HepG2 (cell line): Measurements from ENCODE around the gene MAP1LC3B. TPM values are rescaled to one million over a fixed set of nuclear protein-coding genes. Genes with fewer than 3 reads are reported as not detected.

ENCODE experiments used
- CEBPG ChIP-seq: IDR thresholded peaks from 2 replicates; pipeline ENCODE4 v1.6.1; 2016
- FOXK1 ChIP-seq: sonication (generic); formaldehyde crosslinking; IDR thresholded peaks from 2 replicates; pipeline ENCODE4 v1.4.0; 2020; ENCODE audit warnings: low read depth, missing genetic modification reagents, borderline replicate concordance
- HCFC1 ChIP-seq: fragments of 150-350 bp; IDR thresholded peaks from 2 replicates; pipeline ENCODE4 v1.6.1; 2014; ENCODE audit warnings: low read depth, low read length
- SNAPC2 ChIP-seq: sonication (generic); formaldehyde crosslinking; IDR thresholded peaks from 2 replicates; pipeline ENCODE4 v1.8.1; 2022; ENCODE audit warnings: mild to moderate bottlenecking, missing genetic modification reagents
- SP5 ChIP-seq: IDR thresholded peaks from 2 replicates; pipeline ENCODE4 v1.6.1; 2016; ENCODE audit warnings: low read depth, borderline replicate concordance
- ZFP82 ChIP-seq: sonication (generic); formaldehyde crosslinking; IDR thresholded peaks from 2 replicates; pipeline ENCODE4 v1.5.1; 2020; ENCODE audit warnings: mild to moderate bottlenecking, missing genetic modification reagents, borderline replicate concordance
- ZNF24 ChIP-seq: fragments of 450-650 bp; IDR thresholded peaks from 2 replicates; pipeline ENCODE4 v1.6.1; 2017; ENCODE audit warnings: antibody characterized with exemption, mild to moderate bottlenecking
- ZNF441 ChIP-seq: sonication (generic); formaldehyde crosslinking; IDR thresholded peaks from 2 replicates; pipeline ENCODE4 v1.7.0; 2021; ENCODE audit warnings: missing genetic modification reagents, borderline replicate concordance
- ZNF576 ChIP-seq: sonication (generic); formaldehyde crosslinking; IDR thresholded peaks from 2 replicates; pipeline ENCODE4 v1.4.0; 2020; ENCODE audit warnings: mild to moderate bottlenecking, missing genetic modification reagents
- ZNF713 ChIP-seq: sonication (generic); formaldehyde crosslinking; IDR thresholded peaks from 2 replicates; pipeline ENCODE4 v1.4.0; 2020; ENCODE audit warnings: mild to moderate bottlenecking, missing genetic modification reagents
- polyA plus RNA-seq, 8 experiments: library from polyadenylated mRNA; depleted of rRNA in 3 of 8; stranded (reverse) in 7 of 8; unstranded in 1 of 8; fragments of >200 nt; fragmentation: Illumina TruSeq in 4 of 8; extraction: Trizol in 4 of 8; gene quantifications; 2 replicates each; pipeline versions ENCODE4 v1.2.1 to v1.2.3, GENCODE V29; 2011 to 2016; ENCODE audit warnings: low read depth in 4 of 8, missing spikeins in 1 of 8, mixed read lengths in 1 of 8; ENCODE audit not compliant: insufficient read depth in 1 of 8
- total RNA-seq, 5 experiments: library from RNA; depleted of rRNA; stranded (reverse); fragments of >200 nt; fragmentation: Illumina TruSeq; extraction: Trizol; gene quantifications; 2 replicates each; pipeline ENCODE4 v1.2.3, GENCODE V29; 2016; ENCODE audit warnings: low read depth in 1 of 5
- TF ChIP-seq, protein P1 (sequence below): sonication (generic); formaldehyde crosslinking; IDR thresholded peaks from 2 replicates; pipeline ENCODE4 v1.4.0; 2020; ENCODE audit warnings: missing genetic modification reagents, borderline replicate concordance
- TF ChIP-seq, protein P2 (sequence below): sonication (generic); formaldehyde crosslinking; IDR thresholded peaks from 2 replicates; pipeline ENCODE4 v1.9.0; 2021; ENCODE audit warnings: missing genetic modification reagents, mild to moderate bottlenecking, borderline replicate concordance
- TF ChIP-seq, protein P3 (sequence below): sonication (generic); formaldehyde crosslinking; IDR thresholded peaks from 2 replicates; pipeline ENCODE4 v1.4.0; 2020; ENCODE audit warnings: mild to moderate bottlenecking, missing genetic modification reagents

The MAP1LC3B gene
- total and polyA plus RNA-seq, 2 of the 13 experiments (the other 11 are each of a cell fraction or from before 2014, with no cell fraction given), result 15.7 to 37.4 TPM

DNA sequence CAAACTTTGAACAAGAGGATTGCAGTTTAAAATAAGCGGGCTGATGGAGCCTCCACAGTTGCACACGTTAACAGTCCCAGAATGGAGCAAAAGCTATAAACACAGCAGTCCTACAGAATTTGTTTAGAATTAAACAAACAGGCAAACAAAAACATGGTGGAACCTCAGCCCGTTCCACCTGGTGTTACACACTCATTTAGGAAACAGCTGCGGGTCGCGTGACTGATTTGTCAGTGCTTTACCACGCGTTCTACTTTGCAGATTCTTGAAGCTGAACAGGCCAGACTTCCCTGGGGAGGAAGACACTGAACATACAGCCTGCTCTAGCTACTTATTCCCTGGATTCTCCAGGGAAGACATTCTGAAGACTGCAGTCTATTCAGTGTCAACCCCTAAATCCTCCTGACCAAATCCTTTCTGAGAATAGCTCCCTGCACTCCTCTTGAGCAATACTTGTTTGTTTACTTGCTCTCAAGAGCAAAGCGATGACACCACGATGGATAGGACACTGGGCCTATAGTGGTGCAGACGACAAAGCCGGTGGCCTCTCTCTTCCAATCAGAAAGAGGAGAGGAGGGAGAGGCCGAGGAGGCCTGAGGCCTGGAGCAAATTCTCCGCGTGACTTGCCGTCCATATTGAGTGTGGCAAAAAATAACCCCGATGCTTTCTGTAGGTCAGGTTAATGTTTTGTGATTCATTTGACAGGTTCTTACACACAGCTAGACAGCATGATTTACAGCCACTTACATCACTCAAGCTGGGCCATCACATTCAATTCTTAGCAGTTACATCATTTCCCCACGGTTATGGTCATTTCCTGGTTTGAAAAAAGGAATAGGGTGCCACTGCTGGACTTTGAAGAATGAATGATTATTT lies 4.0 kb upstream of the MAP1LC3B start (continued):
- TF ChIP-seq, protein P1, sequence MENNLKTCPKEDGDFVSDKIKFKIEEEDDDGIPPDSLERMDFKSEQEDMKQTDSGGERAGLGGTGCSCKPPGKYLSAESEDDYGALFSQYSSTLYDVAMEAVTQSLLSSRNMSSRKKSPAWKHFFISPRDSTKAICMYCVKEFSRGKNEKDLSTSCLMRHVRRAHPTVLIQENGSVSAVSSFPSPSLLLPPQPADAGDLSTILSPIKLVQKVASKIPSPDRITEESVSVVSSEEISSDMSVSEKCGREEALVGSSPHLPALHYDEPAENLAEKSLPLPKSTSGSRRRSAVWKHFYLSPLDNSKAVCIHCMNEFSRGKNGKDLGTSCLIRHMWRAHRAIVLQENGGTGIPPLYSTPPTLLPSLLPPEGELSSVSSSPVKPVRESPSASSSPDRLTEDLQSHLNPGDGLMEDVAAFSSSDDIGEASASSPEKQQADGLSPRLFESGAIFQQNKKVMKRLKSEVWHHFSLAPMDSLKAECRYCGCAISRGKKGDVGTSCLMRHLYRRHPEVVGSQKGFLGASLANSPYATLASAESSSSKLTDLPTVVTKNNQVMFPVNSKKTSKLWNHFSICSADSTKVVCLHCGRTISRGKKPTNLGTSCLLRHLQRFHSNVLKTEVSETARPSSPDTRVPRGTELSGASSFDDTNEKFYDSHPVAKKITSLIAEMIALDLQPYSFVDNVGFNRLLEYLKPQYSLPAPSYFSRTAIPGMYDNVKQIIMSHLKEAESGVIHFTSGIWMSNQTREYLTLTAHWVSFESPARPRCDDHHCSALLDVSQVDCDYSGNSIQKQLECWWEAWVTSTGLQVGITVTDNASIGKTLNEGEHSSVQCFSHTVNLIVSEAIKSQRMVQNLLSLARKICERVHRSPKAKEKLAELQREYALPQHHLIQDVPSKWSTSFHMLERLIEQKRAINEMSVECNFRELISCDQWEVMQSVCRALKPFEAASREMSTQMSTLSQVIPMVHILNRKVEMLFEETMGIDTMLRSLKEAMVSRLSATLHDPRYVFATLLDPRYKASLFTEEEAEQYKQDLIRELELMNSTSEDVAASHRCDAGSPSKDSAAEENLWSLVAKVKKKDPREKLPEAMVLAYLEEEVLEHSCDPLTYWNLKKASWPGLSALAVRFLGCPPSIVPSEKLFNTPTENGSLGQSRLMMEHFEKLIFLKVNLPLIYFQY, result peak; percentile 69
- TF ChIP-seq ZNF24 (no peak), CEBPG (CRISPR knock-in tag) (peak; percentile 97), FOXK1 (peak; percentile 100), ZNF441 (CRISPR knock-in tag) (no peak), ZNF576 (CRISPR knock-in tag) (no peak), SNAPC2 (peak; percentile 91; the same call in 1 of the 2 replicates), ZNF713 (no peak), HCFC1 (peak; percentile 90), SP5 (CRISPR knock-in tag) (peak; percentile 81), ZFP82 (CRISPR knock-in tag) (no peak)
- TF ChIP-seq, protein P2, sequence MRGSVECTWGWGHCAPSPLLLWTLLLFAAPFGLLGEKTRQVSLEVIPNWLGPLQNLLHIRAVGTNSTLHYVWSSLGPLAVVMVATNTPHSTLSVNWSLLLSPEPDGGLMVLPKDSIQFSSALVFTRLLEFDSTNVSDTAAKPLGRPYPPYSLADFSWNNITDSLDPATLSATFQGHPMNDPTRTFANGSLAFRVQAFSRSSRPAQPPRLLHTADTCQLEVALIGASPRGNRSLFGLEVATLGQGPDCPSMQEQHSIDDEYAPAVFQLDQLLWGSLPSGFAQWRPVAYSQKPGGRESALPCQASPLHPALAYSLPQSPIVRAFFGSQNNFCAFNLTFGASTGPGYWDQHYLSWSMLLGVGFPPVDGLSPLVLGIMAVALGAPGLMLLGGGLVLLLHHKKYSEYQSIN (CRISPR knock-in tag), result no peak
- TF ChIP-seq, protein P3, sequence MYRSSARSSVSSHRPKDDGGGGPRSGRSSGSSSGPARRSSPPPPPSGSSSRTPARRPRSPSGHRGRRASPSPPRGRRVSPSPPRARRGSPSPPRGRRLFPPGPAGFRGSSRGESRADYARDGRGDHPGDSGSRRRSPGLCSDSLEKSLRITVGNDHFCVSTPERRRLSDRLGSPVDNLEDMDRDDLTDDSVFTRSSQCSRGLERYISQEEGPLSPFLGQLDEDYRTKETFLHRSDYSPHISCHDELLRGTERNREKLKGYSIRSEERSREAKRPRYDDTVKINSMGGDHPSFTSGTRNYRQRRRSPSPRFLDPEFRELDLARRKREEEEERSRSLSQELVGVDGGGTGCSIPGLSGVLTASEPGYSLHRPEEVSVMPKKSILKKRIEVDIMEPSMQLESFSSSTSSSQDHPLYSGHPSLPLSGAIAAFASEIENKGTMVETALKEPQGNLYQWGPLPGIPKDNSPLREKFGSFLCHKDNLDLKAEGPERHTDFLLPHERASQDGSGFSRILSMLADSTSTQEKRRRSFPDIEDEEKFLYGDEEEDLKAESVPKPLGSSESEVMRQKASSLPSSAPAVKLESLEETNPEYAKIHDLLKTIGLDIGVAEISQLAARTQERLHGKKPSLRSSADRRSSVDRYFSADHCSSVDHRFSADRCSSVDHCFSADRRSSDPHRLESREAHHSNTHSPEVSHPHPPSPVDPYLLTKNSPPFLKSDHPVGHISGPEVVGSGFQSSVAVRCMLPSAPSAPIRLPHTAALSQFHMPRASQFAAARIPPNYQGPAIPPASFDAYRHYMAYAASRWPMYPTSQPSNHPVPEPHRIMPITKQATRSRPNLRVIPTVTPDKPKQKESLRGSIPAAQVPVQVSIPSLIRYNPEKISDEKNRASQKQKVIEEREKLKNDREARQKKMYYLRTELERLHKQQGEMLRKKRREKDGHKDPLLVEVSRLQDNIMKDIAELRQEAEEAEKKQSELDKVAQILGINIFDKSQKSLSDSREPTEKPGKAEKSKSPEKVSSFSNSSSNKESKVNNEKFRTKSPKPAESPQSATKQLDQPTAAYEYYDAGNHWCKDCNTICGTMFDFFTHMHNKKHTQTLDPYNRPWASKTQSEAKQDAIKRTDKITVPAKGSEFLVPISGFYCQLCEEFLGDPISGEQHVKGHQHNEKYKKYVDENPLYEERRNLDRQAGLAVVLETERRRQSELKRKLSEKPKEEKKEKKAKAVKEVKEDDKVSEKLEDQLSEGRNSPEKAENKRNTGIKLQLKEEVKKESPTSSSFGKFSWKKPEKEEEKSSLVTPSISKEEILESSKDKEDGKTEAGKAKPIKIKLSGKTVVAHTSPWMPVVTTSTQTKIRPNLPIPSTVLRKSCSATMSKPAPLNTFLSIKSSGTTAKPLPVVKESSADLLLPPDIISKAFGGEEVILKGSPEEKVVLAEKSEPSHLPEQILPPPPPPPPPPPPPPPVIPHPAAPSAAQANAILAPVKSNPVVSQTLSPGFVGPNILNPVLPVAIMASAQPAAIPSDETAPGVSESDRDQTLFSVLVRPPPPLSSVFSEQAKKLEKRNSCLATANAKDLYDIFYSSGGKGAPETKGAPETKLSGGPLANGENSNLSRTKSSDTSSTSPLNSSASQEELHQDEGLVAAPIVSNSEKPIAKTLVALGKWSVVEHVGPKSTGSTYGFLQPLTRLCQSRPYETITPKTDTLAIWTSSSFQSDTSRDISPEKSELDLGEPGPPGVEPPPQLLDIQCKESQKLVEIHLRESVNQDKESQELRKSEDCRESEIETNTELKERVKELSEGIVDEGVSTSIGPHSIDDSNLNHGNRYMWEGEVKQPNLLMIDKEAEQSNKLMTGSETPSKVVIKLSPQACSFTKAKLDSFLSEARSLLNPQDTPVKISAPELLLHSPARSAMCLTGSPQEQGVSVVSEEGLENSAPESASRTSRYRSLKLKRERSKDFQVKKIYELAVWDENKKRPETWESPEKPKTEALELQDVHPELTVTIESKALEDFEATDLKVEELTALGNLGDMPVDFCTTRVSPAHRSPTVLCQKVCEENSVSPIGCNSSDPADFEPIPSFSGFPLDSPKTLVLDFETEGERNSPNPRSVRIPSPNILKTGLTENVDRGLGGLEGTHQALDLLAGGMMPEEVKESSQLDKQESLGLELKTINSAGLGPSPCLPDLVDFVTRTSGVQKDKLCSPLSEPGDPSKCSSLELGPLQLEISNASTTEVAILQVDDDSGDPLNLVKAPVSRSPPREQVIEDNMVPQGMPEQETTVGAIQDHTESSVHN (CRISPR knock-in tag), result no peak
